ENCODE data around the gene MISP.

Gene MISP

DNA sequence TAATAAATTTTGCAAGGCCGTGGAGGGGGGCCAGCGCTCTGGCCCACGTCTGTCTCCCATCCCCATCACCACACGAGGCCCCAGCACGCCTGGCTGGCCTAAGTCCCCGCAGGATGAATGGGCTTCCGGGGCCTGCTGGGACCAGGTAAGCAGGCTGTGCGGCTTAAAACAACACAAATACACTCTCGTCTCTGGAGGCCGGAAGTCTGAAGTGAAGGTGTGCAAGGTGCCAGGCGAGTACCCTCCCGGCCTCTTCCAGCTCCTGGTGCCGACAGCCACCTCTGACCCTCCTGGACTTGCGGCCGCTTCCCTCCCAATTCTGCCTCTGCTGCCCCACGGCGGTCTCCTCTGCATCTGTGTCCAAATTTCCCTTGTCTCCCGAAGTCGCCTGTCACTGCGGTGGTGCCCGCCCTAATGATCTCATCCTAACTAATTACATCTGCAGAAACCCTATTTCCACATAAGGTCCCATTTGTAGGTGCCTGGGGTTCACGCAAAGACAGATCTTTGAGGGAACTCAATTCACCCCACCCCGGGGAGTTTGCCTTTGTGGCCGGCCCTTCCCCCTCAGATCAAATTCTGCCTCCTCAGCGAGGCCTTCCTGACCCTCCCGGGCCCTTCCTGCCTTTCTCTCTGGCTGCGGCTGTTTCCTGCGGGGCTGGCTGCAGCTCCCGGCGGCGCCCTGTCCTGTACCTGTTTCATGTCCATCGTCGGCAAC is 38.2 kb downstream of the MISP start:
- no peak for DNase-seq (ENCODE audit: extremely low spot score)
- TF ChIP-seq ZNF384 (IDR thresholded peaks at IDR 0.05) (no peak), HDGF (IDR thresholded peaks at IDR 0.05; ENCODE audit: borderline replicate concordance) (no peak), CTBP1 (IDR thresholded peaks at IDR 0.05; ENCODE audit: borderline replicate concordance) (no peak), FOXA1 (IDR thresholded peaks at IDR 0.05) (no peak), FOXM1 (IDR thresholded peaks at IDR 0.05; ENCODE audit: borderline replicate concordance) (no peak), TARDBP (IDR thresholded peaks at IDR 0.05) (no peak), FOXK2 (IDR thresholded peaks at IDR 0.05) (no peak), ARNT (IDR thresholded peaks at IDR 0.05) (no peak), SP1 (IDR thresholded peaks at IDR 0.05) (no peak)
- ChIA-PET CTCF (interaction anchor here (0.6 to 0.9 kb wide), 2 partner anchors 212 to 227 kb away, joined by 3 to 5 read pairs; no protein-coding TSS in a partner anchor), POLR2A (interaction anchor here (1.0 to 1.4 kb wide), 5 partner anchors 10 to 480 kb away, joined by 3 to 8 read pairs (median 4); partner anchors contain the start of genes ABCA7, CIRBP and CNN2)

DNA sequence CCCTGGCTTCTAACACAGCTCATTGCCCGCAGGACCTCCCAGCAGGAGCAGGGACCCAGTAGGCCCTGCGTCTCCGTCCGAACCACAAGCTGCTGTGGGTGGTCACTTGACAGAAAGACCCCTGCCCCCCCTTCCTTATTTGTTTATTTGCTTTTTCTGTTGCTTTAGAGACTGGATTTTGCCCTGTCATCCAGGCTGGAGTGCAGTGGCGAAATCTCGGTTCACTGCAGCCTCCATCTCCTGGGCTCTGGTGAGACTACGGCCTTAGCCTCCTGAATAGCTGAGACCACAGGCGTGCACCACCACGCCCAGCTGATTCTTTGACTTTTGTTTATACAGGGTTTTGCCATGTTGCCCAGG is 38.8 kb downstream of the MISP start:
- DNase-seq (ENCODE audit: extremely low spot score): no peak
- TF ChIP-seq ARNT (IDR thresholded peaks at IDR 0.05) (no peak), FOXK2 (IDR thresholded peaks at IDR 0.05) (no peak), LEF1 (IDR thresholded peaks at IDR 0.05; ENCODE audit: borderline replicate concordance) (no peak), ZNF384 (IDR thresholded peaks at IDR 0.05) (no peak), FOXM1 (IDR thresholded peaks at IDR 0.05; ENCODE audit: borderline replicate concordance) (no peak), CTBP1 (IDR thresholded peaks at IDR 0.05; ENCODE audit: borderline replicate concordance) (no peak), FOXA1 (IDR thresholded peaks at IDR 0.05) (no peak), SP1 (IDR thresholded peaks at IDR 0.05) (no peak), L3MBTL2 (conservative IDR thresholded peaks at IDR 0.05) (no peak), HDGF (IDR thresholded peaks at IDR 0.05; ENCODE audit: borderline replicate concordance) (no peak), BHLHE40 (IDR thresholded peaks at IDR 0.05; ENCODE audit: borderline replicate concordance) (no peak), TARDBP (IDR thresholded peaks at IDR 0.05) (no peak), ELF4 (IDR thresholded peaks at IDR 0.05) (no peak), NFRKB (IDR thresholded peaks at IDR 0.05) (no peak), SUZ12 (IDR thresholded peaks at IDR 0.05) (no peak)
- TF ChIP-seq, protein P1, sequence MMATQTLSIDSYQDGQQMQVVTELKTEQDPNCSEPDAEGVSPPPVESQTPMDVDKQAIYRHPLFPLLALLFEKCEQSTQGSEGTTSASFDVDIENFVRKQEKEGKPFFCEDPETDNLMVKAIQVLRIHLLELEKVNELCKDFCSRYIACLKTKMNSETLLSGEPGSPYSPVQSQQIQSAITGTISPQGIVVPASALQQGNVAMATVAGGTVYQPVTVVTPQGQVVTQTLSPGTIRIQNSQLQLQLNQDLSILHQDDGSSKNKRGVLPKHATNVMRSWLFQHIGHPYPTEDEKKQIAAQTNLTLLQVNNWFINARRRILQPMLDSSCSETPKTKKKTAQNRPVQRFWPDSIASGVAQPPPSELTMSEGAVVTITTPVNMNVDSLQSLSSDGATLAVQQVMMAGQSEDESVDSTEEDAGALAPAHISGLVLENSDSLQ (IDR thresholded peaks at IDR 0.05): no peak
- CTCF ChIA-PET: interaction anchor here (0.6 to 0.9 kb wide), 2 partner anchors 212 to 227 kb away, joined by 3 to 5 read pairs; no protein-coding TSS in a partner anchor
- POLR2A ChIA-PET: interaction anchor here (1.0 to 1.4 kb wide), 5 partner anchors 9 to 479 kb away, joined by 3 to 8 read pairs (median 4); partner anchors contain the start of genes ABCA7, CIRBP and CNN2

DNA sequence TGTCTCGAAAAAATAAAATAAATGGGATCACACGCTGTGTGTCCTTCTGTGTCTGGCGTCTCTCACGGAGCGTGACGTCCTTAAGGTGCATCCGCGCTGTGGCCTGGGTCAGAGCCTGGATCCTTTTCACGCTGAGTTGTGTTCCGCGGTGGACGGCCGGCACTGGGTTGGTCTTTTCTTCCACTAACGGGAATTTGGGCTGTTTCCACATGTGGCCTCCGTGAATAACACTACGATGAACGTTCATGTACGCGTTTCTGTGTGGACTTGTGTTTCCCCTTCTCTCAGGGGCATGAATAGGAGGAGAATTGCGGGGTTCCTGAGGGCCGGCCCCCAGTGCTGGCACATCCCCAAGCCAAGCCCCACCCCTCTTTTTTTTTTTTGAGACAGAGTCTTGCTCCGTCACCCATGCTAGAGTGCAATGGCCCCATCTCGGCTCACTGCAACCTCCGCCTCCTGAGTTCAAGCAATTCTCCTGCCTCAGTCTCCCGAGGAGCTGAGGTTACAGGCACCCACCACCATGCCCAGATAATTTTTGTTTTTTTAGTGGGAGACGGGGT is 40.2 kb downstream of the MISP start:
- no peak for DNase-seq (ENCODE audit: extremely low spot score)
- CTCF ChIA-PET: no interaction called here
- TF ChIP-seq BHLHE40 (IDR thresholded peaks at IDR 0.05; ENCODE audit: borderline replicate concordance) (no peak), SUZ12 (IDR thresholded peaks at IDR 0.05) (no peak), CTBP1 (IDR thresholded peaks at IDR 0.05; ENCODE audit: borderline replicate concordance) (no peak), NFRKB (IDR thresholded peaks at IDR 0.05) (no peak), LEF1 (IDR thresholded peaks at IDR 0.05; ENCODE audit: borderline replicate concordance) (no peak), TARDBP (IDR thresholded peaks at IDR 0.05) (no peak), FOXK2 (IDR thresholded peaks at IDR 0.05) (no peak), HDGF (IDR thresholded peaks at IDR 0.05; ENCODE audit: borderline replicate concordance) (no peak), SP1 (IDR thresholded peaks at IDR 0.05) (no peak), ELF4 (IDR thresholded peaks at IDR 0.05) (no peak), ARNT (IDR thresholded peaks at IDR 0.05) (no peak), ZNF384 (IDR thresholded peaks at IDR 0.05) (no peak), FOXM1 (IDR thresholded peaks at IDR 0.05; ENCODE audit: borderline replicate concordance) (no peak), L3MBTL2 (conservative IDR thresholded peaks at IDR 0.05) (no peak), FOXA1 (IDR thresholded peaks at IDR 0.05) (no peak)
- TF ChIP-seq, protein P1 (IDR thresholded peaks at IDR 0.05): no peak
- POLR2A ChIA-PET: no interaction called here

DNA sequence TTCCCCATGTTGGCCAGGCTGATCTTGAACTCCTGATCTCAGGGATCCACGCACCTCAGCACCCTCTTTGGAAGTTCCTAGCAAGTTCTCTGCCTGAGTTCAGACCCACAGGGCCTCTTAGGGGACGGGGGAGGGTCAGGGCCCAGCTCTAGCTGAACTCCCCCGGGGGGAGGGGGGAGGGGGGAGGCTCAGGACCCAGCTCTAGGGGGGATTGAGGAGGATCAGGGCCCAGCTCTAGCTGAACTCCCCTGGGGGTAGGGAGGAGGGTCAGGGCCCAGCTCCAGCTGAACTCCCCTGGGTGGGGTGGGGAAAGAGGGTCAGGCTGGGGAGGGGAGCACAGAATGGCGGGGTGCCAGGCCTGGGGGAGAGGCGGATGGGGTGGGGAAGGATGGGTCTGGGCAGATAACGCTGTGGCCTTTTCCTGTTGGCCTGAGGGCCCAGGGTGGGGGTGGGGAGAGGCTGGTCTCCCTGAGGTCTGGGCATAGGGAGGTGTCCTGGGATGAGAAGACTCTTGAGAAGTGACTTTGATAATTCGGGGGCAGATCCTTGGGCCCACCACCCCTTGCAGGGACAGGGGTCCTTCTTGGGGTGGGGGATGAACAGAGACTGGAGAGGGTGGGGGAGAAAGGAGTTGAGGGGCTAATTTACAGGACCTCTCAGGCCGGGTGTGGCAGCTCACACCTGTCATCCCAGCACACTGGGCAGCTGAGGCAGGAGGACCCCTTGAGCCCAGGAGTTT is 40.8 kb downstream of the MISP start:
- CTCF ChIA-PET: no interaction called here
- POLR2A ChIA-PET: interaction anchor here (1.3 kb wide), 1 partner anchor 69 kb away, joined by 3 read pairs; no protein-coding TSS in a partner anchor
- TF ChIP-seq ZNF384 (IDR thresholded peaks at IDR 0.05) (no peak), SP1 (IDR thresholded peaks at IDR 0.05) (no peak), SUZ12 (IDR thresholded peaks at IDR 0.05) (no peak)
- DNase-seq (ENCODE audit: extremely low spot score): no peak

DNA sequence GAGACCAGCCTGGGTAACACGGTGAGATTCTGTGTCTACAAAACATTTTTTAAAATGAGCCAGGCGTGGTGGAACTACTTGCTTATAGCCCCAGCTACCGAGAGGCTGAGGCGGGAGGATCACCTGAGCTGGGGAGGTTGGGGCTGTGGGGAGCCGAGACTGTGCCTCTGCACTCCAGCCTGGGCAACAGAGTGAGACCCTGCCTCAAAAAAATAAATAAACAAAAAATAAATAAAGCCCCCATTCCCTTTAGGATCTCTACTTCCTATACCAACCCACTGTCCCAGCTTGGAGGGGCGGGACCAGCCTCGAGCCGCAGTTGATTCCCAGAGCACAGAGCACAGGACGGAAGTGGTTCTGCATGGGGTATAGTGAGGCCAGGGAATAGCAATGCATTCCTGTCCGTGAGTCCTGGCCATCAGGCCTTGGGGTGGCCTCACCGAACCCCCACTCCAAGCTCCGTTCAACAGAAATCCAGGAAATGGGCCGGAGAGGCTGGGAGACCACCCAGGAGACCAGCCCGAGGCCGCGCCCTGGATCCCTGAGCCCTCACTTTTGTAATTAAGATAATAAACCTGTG is 41.5 kb downstream of the MISP start:
- DNase-seq (ENCODE audit: extremely low spot score): no peak
- ChIA-PET POLR2A (interaction anchor here (1.3 kb wide), 1 partner anchor 68 kb away, joined by 3 read pairs; no protein-coding TSS in a partner anchor), CTCF (no interaction called here)
- no peak for TF ChIP-seq LEF1 (IDR thresholded peaks at IDR 0.05; ENCODE audit: borderline replicate concordance)
- TF ChIP-seq FOXK2 (IDR thresholded peaks at IDR 0.05): no peak
- TF ChIP-seq ELF4 (IDR thresholded peaks at IDR 0.05): no peak
- no peak for TF ChIP-seq ARNT (IDR thresholded peaks at IDR 0.05)

DNA sequence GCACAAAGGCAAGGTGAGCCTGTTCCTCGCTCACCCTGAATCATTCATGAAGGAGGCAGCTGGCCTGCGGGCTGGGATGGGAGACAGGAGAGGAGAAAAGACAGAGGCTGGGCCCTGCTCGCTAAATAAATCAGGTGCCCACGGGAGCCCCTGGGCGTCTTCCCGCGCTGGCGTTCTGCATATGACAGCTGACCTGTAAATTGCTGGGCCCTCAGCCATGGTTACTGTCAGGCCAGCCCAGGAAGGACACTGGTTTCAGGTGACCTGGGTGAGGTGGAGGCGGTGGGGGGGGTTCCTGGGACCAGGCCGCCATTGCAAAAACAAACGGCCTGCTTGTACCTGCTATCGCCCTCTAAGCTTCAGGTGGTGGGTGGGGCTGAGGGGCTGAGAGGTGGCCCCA is 42.9 kb downstream of the MISP start:
- no peak for TF ChIP-seq FOXK2 (IDR thresholded peaks at IDR 0.05)
- no peak for TF ChIP-seq LEF1 (IDR thresholded peaks at IDR 0.05; ENCODE audit: borderline replicate concordance)
- no peak for TF ChIP-seq SUZ12 (IDR thresholded peaks at IDR 0.05)
- no peak for TF ChIP-seq FOXA1 (IDR thresholded peaks at IDR 0.05)
- no peak for TF ChIP-seq FOXM1 (IDR thresholded peaks at IDR 0.05; ENCODE audit: borderline replicate concordance)
- TF ChIP-seq CTBP1 (IDR thresholded peaks at IDR 0.05; ENCODE audit: borderline replicate concordance): no peak
- TF ChIP-seq HDGF (IDR thresholded peaks at IDR 0.05; ENCODE audit: borderline replicate concordance): no peak
- no peak for TF ChIP-seq BHLHE40 (IDR thresholded peaks at IDR 0.05; ENCODE audit: borderline replicate concordance)
- TF ChIP-seq SP1 (IDR thresholded peaks at IDR 0.05): no peak
- no peak for TF ChIP-seq ELF4 (IDR thresholded peaks at IDR 0.05)
- no peak for TF ChIP-seq L3MBTL2 (conservative IDR thresholded peaks at IDR 0.05)
- no peak for TF ChIP-seq ARNT (IDR thresholded peaks at IDR 0.05)
- no peak for TF ChIP-seq TARDBP (IDR thresholded peaks at IDR 0.05)
- no peak for TF ChIP-seq NFRKB (IDR thresholded peaks at IDR 0.05)
- TF ChIP-seq, protein P1 (IDR thresholded peaks at IDR 0.05): no peak
- TF ChIP-seq ZNF384 (IDR thresholded peaks at IDR 0.05): no peak
- ChIA-PET POLR2A (no interaction called here), CTCF (no interaction called here)
- DNase-seq (ENCODE audit: extremely low spot score): no peak

Measured in HEK293T (cell line).